ENCODE measurements around the gene PTPRCAP.
"Not testable (repeated sequence)": the region's sequence is repeated elsewhere in the genome, so short reads cannot be mapped to it uniquely, and the experiment has no call there.

GRCh38 chr11:67485873-67486361, 48.4 kb upstream of the PTPRCAP start:
- not testable (repeated sequence) for TF ChIP-seq CTCF (IDR thresholded peaks at IDR 0.05; ENCODE audit: insufficient read depth, low read length); REST (IDR thresholded peaks at IDR 0.05; ENCODE audit: insufficient replicate concordance, low read depth); SPI1 (IDR thresholded peaks at IDR 0.05; ENCODE audit: borderline replicate concordance, low read depth); POLR2AphosphoS5 (IDR thresholded peaks at IDR 0.05; ENCODE audit: low read depth); GABPA (IDR thresholded peaks at IDR 0.05; ENCODE audit: low read depth)

Measured in HL-60 (cell line).